Loucy (cell line): Measurements from ENCODE around the gene CPEB3.

Source experiments
- CTCF ChIP-seq: fragments of 200-600 bp; sonication (generic); conservative IDR thresholded peaks from 2 replicates; pipeline ENCODE4 v1.5.1; 2014; ENCODE audit warnings: mild to moderate bottlenecking, antibody characterized with exemption, low read length
- EZH2phosphoT487 ChIP-seq: fragments of 200-600 bp; IDR thresholded peaks from 2 replicates; pipeline ENCODE4 v1.6.1; 2018; ENCODE audit warnings: antibody characterized with exemption, mild to moderate bottlenecking, moderate library complexity, borderline replicate concordance

- no peak for TF ChIP-seq CTCF
- TF ChIP-seq EZH2phosphoT487: no peak
Measured at GRCh38 chr10:92102601-92103213, 188.2 kb downstream of the CPEB3 start.
